Thyroid gland (tissue), 4 donors: ENCODE results near the gene SPATA3.

Experiments used
- CTCF ChIP-seq, 6 experiments: fragments of 200-600 bp in 3 of 6; fragments of 450-650 bp in 3 of 6; sonication (generic) in 3 of 6; IDR thresholded peaks; one replicate each; pipeline ENCODE4 v1.5.1; 2016 to 2019; ENCODE audit warnings: antibody characterized with exemption in 6 of 6, mild to moderate bottlenecking in 2 of 6, inconsistent platforms in 1 of 6, moderate library complexity in 1 of 6
- POLR2A ChIP-seq, 2 donors: fragments of 450-650 bp; IDR thresholded peaks; one replicate each; pipeline ENCODE4 v1.6.1; 2017; ENCODE audit warnings: antibody characterized with exemption in 2 of 2, mild to moderate bottlenecking in 2 of 2, moderate library complexity in 1 of 2

GRCh38 chr2:230964136-230964730 is 31.7 kb upstream of the SPATA3 start:
- TF ChIP-seq CTCF (IDR thresholded peaks at IDR 0.05) (no peak), POLR2A (IDR thresholded peaks at IDR 0.05) (no peak)
